DMS114 treated with DMSO at 0.1 percent for 48 hours (cell line): ENCODE data around the gene PARVA.

Source experiments
- DNase-seq: peaks from one replicate; lab custom pipeline; 2025; ENCODE audit not compliant: unreplicated experiment; lab: John Stamatoyannopoulos, UW

Gene PARVA

DNA sequence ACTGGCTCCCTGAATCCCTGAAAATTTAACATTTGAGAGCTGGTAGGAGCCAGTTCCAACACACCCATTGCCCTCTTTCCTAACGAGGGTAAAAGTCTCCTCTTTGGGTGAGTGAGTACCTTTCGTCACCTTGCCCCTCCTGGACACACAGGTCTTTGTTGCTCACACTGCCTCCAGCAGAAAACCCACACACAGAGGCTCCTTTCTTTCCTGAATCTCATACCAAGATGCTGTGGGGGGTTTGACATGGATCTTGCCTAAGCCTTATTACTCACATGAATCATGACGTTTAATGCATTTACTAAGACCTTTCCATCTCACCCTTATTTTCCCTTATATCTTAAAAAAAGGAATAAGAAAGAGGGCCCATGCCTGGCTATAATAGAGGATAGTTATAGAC, 53.0 kb downstream of the PARVA start:
- no peak for DNase-seq

DNA sequence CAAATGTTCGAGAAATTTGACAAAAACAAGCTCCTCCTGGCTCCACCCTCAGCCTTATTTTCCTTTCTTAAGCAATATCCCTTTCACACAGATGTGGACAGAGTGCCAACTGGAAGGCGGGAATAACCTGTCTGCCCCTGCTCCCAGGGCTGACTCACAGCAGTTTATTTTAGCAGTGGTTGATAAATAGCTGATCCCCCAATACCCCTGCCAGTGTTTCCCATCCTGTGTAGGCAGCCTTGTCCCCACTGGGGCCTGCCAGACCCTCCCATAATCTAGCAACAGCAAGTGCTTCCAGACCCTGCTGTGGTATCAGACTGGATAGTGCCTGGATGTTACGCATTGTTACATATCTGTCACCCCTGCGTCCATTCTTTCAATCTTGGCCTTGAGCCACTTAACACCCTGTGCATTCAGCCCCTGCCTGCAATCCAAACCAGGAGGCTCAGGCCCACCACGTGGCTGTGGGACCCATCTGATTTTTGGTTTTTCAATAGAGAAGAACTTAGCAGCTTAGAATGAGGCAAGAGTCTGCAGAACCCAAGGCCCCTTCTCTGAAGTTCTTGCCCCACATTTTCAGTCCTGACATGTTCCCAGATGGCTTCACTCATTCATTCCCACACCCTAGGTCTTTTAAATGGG, 53.7 kb downstream of the PARVA start:
- DNase-seq, result no peak

DNA sequence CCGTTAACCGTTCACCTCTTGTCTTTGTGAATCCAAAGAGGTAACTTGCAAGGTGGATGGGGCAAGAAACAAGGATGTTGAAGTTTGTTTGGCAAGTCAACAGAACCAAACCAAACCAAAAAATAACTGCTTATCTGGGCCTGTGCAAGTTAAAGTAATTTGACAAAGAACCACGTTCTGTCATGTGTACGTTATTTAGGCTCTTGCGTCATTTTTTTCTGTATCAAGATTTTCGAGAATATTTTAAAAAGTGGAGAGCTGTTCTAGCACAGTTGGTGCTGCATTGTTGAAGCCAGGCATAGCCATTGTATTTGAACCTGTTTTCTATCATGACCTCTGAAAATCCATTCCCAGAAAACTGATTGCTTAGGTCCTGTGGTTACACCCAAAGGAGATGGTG, 55.1 kb downstream of the PARVA start:
- no peak for DNase-seq

DNA sequence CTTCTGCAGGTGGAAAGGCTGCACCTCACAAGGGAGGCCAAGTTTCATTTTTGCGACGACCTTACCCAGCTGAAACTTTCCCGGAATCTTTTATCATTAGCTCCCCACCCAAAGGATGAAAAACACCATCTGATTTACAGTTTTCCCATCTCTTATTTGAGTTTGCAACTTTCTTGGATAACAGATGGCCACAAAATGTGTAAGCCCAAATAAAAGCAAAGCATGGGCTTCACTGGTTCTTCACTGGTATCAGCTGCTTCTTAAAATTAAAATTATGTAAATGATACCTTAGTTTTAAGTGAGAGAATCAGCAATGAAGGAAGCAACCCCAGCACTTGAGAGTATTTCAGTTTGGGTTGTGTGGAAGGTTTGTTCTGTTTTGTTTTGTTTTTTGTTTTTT, 55.8 kb downstream of the PARVA start:
- DNase-seq, result no peak

DNA sequence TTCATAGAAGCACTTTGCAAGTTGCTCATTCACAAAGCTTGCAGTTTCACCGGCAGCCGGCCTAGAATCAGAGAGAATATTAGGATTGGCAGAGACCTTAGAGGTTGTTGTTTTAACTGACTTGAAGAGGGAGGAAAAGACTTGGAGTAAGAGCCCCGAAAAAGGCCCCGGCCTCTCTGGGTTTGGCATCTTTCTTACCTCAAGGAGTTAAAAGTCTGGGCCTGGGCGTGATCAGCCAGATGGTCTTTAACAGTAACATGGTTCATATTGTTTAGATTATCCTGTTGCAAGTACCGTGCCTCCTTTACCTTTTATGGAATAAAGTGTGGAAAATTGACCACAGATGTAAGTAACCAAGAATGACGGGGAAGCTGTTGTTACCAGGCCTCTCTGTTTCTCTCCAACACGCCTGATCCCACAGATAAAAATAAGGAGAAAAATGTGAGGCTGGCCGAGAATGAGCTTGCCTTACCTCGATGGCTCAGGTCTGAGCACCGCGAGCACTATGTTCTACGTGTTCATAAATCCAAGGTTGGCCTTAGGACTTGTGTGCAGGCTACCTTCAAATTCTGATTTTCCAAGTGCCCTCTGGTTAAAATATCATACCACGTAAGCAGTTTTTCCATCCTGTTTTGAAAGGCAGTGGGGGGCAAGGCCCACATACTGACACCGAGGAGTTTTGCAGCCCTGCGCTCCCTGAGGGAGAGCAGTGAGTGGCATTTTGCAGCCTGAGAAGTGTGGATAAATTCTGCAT, 56.4 kb downstream of the PARVA start:
- DNase-seq, result no peak

DNA sequence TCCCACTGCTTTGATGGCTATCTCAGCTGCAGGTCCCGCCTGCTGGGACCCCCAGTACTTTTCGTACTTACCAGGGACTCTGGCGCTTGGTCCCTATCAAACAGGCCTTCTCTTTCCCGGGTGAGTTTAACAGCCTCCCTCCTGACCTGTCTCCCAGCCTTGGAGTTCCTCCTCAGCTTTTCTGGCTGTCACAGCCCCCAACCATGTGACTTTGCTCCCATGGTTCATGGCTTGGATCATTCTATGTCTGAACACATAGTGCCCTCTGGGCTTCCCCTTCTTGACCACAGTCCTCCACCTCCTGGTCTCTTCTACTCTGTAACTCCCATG, 56.9 kb downstream of the PARVA start:
- no peak for DNase-seq

DNA sequence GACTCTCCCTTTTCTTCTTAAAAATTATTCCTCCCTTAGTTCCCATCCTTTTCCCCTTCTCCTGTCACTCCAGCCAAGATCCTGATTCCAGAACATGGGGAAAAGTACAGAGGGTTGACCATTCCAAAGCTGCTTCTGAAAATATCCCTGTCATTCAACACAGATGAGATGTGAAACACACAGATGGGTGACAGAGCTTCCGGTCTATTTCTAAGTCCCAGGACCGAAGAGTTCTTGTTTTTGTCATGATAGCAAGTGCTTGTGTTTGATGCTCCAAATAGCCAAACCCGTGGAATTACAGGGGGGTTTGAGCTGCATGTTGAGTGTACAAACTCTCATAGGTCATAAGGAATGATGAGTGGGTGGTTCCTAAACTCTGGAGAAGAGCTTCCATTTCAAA, 57.9 kb downstream of the PARVA start:
- DNase-seq, result no peak

DNA sequence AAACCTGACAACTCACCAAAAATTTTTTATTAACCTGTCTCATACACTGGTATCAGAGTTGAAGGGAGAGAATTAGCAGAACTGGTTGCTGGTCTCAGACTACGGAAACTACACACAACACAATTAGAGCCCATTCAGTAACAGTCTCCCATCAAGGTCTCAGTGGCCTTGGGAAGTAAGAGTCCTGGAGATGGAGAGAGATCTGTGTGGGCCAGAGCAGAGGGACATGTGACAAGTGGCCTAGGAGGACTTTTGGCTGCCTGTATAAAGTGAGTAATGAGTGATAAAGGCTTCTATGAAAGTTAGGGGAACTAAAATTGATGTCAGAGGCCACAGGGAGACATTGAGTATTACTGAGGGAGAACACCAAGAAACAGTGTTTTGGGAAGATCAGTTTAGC, 58.9 kb downstream of the PARVA start:
- DNase-seq, result no peak

DNA sequence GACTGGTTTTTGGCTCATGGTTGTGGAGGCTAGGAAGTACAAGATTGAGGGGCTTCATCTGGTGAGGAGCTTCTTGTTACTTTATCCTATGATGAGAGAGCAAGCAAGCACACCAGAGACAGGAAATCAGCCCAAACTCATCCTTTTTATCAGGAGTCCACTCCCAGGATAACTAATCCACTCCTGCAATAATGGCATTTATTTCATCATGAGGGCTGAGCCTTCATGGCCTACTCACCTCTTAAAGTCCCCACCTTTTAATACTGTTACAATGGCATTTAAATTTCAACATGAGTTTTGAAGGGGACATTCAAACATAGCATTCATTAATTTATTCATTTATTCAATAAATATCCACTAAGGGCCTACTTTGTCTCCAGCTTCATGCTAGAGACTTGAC, 60.9 kb downstream of the PARVA start:
- DNase-seq, result no peak

DNA sequence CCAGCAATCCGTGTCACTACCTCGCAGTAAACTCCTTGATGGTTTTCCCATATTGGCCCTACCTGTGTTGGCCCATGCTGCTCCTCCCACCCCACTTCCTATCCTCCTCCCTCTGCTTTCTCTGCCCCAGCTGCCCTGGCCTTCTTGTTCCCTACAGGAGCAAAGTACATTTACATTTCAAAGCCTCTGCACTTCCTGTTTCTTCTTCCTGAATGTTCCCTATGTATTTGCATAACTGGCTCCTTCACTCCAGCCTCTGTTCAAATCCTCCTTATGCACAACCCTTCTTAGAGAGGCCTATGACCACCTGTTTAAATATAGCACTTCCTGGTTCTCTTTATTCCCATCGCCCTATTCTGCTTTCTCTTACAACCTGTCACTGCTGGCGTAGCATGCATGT, 62.2 kb downstream of the PARVA start:
- DNase-seq, result no peak

DNA sequence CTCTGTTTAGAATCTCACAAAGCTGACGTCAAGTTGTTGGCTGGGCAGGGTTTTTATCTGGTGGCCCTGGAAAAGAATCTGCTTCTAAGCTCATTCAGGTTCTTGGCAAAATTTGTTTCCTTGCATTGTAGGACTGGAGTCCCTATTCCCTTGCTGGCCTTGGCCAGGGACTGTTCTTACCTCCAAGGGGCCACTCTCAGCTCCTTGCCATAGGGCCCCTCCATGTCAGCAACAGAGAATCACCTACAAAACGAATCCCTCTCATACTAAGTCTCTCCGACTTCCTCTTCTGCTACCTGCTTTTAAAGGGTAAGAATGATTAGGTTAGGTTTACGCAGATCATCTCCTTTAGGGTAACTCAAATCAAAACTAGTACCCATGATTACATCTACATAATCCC, 63.2 kb downstream of the PARVA start:
- DNase-seq, result no peak

DNA sequence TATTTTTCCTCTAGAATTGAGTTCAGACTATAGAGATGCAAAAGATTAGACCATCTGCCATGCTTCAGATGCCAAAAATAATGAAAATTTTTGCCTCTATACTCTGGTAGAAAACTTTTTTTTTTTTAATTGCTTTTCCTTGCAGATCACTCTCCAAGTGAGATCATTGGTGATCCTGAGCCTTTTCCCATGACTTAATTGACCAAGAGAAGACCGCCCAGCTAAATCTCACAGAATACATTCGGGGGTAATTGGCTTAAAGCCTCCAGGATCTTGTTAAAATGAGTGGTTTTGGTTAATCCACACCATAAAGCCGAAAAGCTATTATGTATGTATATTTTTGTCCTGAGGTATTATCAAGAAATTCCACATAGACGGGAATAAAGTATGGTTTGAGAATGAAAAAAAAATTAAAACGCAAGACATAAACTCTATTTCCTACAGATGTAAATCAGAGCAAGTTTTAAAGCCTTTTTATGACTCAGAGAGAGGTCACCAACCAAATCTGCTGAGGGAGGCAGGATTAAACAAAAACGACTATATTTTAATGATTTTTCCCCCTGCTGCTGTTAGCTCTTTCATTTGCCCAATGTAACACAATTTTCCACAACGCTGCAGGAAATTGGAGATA, 64.0 kb downstream of the PARVA start:
- DNase-seq, result no peak

DNA sequence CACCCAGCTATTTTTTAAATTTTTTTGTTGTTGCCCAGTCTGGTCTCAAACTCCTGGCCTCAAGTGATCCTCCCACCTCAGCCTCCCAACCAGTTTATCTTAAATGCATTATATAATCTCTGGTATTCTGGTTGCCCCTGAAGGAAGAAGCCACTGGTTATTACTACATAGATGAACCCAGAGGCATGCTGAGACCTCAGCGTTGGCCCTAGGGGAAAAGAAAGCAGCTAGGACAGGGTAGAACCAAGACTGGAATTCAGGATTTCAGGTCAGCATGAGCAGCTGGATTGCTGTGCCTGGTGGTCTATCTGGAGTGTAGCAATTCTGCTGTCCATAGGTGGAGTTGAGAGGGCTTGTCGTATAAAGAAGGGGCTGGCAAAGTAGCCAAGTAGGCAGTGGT, 67.2 kb downstream of the PARVA start:
- DNase-seq, result no peak

DNA sequence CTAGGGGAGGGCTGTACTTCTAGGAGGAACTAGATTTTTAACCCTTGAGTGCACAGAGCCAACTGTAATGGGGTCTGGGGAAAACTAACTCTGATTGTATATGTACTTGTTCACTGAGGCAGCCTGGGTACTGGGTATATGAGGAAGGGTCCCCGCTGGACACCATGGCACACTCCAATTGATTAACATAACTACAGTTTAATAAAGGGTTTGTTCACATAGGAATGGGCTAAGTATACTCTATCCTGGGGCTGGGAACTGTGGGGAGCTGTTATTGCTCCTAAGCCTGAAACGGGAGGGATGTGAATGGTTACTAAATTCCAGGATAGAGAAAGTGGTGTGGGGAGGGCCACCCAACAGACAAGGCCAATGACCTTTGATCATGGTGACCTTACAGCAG, 67.6 kb downstream of the PARVA start:
- DNase-seq, result no peak

DNA sequence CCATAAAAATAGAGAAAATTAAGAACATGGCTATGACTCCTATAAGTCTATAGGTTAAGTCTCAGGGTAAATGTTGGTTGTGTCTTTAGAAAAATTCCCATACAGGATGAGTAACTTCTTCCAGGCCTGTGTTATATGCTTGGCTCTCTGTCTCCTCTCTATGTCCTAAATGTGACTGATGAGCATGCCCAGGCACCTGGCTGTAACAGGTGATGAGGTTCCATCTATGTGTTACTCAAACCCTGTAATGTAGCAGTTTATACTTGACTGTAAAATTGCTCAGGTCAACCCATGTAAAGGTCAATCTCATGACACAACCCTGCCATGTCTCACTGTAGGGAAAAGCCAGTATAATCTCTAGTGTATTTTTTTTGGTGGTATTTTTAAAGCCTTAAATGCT, 69.5 kb downstream of the PARVA start:
- DNase-seq, result no peak

DNA sequence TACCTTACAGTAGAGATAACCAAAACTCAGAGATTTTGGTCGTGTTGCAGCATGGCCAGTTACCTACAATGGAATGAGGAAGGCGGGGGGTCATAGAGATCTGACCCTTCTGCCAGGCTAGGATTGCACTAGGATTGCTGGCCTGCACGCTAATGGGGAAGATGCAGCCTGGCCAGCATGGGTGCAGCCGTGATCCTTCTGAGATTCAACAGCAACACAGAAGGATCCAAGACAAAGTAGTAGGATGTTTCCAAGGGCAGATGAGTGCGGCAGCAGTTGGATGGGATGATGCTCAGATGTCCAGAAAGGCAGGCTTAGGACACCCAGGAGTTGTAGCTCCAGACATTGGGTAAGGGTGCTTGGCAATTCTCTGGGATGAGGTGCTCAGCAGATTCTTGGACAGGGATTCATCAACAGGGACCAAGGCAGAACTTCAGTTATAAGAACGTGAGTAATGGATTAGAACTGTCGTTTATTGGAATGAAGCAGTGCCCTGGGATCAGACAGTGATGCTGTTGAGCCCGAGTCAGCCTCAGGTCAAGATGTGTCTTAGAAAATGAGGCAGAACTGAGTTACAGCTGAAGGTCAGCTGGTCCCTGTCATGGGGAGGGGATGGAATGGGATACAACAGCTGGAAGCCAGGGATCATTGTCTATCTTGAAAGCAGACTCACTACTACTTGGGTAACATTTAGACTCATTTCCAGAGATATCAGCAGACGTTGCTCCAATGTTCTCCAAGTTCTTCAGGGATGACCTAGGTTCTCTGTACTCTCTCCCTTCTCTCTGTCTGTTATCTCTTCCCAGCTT, 71.0 kb downstream of the PARVA start:
- DNase-seq, result no peak

DNA sequence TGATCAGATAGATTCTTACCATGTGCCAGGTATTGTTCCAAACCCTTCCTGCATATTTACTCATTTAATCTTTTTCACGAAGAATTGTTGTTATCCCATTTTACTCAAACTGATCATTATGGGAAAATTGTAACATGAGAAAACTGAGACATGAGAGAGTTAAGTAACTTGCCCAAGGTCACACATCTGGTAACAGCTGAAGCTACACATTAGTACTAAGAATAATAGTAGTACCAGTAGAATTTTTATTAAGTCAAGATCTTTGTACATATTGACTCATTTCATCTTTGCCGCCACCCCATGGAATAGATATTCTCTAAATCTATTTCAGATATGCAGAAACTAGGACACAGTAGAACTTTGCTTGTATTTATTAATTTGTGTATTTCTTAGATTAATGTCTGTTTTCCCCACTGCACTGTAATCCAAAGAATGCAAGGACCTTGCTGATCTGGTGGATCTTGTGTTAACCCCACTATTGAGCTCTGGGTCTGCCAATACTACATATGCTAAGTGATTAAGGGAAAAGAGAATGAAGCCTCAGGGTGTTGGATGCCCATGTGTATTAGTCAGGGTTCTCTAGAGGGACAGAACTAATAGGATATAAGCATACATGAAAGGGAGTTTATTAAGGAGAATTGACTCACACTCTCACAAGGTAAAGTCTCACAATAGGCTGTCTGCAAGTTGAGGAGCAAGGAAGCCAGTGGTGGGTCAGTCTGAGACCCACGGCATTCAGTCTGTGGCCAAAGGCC, 72.8 kb downstream of the PARVA start:
- DNase-seq, result no peak

DNA sequence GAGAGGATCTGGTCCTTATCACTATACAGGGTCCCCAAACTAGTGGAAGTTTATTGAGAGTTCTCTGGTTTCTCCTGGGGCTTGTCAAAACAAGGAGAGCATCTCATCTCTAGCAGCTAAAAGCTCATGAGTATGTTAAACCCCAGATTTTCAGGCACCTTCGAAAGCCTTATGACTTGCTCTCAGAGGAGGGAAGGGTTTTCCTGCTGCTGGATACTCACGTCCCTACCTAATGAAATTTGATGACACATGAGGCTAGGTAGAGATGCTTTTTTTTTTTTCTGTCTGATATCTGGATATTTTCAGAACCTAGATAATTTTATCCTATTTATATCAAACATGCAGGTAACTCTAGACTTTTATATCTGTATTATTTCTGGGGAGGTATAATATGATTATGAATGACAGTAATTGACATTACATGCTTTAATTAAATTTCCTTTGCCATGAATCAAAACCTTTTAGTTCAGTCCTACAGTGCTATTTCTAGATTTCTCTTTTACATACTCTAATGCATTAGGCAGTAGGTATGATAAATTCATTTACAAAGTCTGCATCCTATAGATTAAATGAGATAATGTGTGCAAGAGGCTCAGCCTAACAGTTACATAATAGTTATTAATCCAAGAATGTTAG, 73.9 kb downstream of the PARVA start:
- DNase-seq, result no peak

DNA sequence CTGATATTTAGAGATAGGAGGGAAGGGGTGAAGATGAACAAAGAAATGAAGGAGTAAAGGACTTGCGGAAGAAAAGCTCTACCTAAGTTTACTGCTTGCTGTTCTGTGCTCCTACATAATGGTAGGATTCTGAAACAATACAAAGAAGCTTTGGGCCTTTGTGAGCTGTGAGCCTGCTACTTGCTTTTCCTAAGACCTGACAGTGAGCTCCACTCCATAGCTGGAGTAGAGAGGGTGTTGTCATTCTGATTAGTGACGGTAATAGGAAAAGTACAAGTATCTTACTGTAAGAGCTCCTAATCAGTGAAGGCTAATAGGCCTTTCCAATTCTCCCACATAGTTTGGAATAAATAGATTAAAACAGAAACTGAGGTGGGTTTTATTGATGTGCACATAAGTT, 75.9 kb downstream of the PARVA start:
- no peak for DNase-seq

DNA sequence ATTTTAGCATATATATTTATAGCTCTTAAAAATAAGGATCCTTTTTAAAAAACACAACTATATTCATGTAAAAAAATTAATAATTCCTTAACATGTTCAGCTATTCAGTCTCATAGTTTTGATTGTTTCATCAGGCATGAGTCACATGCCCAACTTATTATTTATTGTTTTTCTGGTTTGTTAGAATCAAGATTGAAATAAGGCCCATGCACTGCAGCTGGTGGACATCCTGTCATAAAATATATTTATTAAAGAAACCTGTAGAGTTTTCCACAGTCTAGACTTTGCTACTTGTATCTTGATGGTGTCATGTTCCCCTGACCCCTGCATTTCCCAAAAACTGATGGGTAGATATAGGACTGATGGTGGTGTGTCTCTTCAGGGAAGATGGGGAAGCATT, 77.4 kb downstream of the PARVA start:
- DNase-seq, result no peak

DNA sequence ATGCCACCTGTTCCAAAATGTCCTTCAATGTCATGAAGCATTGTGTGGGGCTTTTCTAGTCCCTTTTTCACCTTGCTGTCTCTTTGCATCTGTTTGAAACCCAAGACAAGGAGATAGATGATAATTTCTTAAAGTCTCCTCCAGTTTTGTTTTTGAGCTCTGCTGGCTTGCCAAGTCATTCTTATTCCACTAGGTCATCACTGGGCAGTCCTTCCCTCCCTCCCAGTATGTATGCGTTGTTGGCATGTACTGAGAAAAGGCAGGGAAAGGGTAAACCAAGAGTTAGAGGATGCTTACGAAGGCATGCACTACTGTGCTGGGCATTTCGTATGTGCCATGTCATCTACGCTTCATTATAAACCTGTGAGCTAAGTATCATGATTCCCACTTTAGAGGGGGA, 78.6 kb downstream of the PARVA start:
- no peak for DNase-seq
